Measurements from ENCODE around the gene C16orf95. TPM values are rescaled to one million over a fixed set of nuclear protein-coding genes. Genes with fewer than 3 reads are reported as not detected.

C16orf95 gene
- total RNA-seq, 3 donors from 2014 or later, result 2.0 to 3.8 TPM; not detected in 1

DNA sequence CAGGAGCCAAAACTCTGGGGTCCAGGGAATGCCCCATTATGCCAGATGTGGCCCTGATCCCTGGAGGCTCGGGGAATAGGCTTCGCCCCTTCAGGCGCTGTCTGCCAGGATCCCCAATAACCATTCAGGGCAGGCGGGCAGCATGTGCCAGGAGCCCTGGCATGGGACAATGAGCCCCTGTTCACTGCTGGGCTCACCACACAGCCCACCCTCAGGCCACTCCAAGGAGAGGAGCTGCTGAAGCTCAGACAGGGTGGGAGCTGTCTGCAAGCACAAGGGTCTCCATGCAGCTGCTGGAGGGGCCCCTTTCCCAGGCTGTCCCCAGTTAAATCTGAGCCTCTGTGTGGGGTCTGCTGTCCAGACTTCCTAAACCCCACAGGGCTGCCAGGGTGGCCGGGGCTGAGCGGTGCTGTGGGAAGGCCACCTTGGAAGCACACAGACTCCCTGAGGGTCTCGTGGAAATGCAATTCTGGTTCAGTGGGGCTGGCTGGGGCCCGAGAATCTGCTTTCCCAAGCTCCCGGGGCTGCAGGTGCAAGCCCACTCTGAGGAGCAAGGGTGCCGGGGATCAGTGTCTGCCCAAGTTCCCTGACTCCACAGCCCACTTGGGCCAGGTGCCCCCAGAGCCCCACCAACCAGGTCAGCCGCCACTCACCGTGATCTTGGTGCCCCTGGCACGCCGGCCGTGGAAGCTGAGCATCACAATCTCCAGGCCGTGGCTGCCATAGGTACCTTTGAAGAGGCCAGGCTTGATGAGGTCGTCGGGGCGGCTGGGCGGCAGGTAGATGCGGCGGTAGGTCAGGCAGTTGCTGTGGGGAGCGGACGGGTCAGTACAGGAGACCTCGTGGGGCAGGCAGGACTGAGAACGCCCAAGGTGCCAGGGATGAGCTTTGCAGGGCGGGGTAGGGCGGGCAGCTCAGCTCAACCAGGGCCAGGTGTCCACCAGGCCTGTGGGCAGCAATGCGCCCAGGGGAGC is 17.7 kb upstream of the C16orf95 start:
- Histone ChIP-seq H3K4me3 (no peak overlapping the region), H3K27ac (no peak overlapping the region), H3K9me3 (no peaks in the 10 kb centered on the region), H3K36me3 (peaks cover 12% of the 10 kb centered on the region), H3K27me3 (no peaks in the 10 kb centered on the region), H3K4me1 (no peaks in the 10 kb centered on the region)
- intact Hi-C loops (cut with DNase I; ENCODE audit: low total_unique reads), result no loop called here
- no peak for DNase-seq (ENCODE audit: low spot score in 2 of 2)
- TF ChIP-seq POLR2AphosphoS5 (IDR thresholded peaks at IDR 0.05), result no peak
- TF ChIP-seq POLR2A (IDR thresholded peaks at IDR 0.05), result no peak
- TF ChIP-seq, protein P1, sequence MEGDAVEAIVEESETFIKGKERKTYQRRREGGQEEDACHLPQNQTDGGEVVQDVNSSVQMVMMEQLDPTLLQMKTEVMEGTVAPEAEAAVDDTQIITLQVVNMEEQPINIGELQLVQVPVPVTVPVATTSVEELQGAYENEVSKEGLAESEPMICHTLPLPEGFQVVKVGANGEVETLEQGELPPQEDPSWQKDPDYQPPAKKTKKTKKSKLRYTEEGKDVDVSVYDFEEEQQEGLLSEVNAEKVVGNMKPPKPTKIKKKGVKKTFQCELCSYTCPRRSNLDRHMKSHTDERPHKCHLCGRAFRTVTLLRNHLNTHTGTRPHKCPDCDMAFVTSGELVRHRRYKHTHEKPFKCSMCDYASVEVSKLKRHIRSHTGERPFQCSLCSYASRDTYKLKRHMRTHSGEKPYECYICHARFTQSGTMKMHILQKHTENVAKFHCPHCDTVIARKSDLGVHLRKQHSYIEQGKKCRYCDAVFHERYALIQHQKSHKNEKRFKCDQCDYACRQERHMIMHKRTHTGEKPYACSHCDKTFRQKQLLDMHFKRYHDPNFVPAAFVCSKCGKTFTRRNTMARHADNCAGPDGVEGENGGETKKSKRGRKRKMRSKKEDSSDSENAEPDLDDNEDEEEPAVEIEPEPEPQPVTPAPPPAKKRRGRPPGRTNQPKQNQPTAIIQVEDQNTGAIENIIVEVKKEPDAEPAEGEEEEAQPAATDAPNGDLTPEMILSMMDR (IDR thresholded peaks at IDR 0.05), result no peak

DNA sequence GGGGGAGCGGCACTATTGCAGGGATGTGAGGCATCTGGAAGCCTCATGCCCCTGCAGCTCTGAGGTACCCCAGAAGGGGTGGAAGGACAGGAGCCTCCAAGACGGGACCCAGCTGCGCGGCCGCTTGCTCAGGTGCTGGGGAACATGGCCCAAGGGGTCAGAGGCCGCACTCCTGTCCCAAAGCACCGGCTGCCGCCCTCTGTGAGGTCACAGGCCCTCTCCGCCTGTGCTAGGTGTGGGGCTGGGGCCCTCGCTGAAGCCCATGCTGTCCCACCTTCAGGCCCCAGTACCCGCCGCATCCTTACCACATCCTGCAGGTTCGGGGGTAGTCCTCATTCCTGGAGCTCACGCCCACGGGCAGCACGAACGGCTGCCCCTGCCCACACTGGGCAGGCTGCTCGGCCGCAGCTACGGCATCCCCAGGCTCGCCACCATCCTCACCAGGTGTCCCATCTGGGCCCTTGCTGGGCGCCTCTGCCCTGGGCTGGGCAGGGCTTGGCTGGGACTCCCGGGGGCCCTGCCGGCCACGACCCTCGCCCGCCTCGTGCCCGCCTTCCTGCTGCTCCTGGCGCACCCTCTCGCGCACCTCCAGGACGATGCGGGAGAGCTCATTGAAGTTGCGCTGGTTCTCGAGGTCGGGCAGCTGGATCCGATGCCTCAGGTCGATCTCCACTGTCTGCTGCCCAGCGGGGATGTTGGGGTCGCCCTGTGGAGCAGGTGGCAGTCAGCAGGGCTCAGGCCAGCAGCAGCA is 16.6 kb upstream of the C16orf95 start:
- Histone ChIP-seq H3K27me3 (no peaks in the 10 kb centered on the region), H3K4me3 (no peak overlapping the region), H3K4me1 (no peaks in the 10 kb centered on the region), H3K36me3 (peaks cover 12% of the 10 kb centered on the region), H3K27ac (peak overlapping the region in 1 of 2 donors; percentile 20), H3K9me3 (no peaks in the 10 kb centered on the region)
- intact Hi-C loops (cut with DNase I; ENCODE audit: low total_unique reads), result no loop called here
- no peak for TF ChIP-seq POLR2A (IDR thresholded peaks at IDR 0.05)
- no peak for TF ChIP-seq POLR2AphosphoS5 (IDR thresholded peaks at IDR 0.05)
- TF ChIP-seq, protein P1 (IDR thresholded peaks at IDR 0.05), result no peak
- DNase-seq (ENCODE audit: low spot score in 2 of 2), result no peak

DNA sequence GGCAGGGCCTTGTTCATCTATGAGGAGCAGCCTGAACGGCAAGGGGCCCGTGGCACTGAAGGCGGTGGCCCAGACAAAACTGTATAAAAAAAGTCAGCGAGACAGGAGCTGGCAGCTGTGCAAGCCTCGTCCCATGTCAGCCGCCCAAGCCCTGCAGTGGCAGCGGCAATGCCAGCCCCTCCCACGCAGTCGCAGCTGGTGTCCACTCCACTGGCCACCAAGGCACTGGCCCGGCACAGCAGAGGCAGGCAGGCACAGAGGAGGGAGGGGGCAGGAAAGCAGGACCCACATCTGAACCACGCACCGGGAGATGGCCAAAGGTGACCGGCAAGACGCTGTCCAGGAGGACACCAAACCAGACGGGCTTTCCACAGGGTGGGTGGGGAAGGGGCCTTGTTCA is 15.9 kb upstream of the C16orf95 start:
- Histone ChIP-seq H3K9me3 (no peaks in the 10 kb centered on the region), H3K27me3 (no peaks in the 10 kb centered on the region), H3K27ac (peak overlapping the region in 1 of 2 donors; percentile 20), H3K4me1 (no peaks in the 10 kb centered on the region), H3K36me3 (peaks cover 12% of the 10 kb centered on the region), H3K4me3 (no peak overlapping the region)
- intact Hi-C loops (cut with DNase I; ENCODE audit: low total_unique reads), result no loop called here
- TF ChIP-seq POLR2A (IDR thresholded peaks at IDR 0.05) (no peak), POLR2AphosphoS5 (IDR thresholded peaks at IDR 0.05) (no peak)
- TF ChIP-seq, protein P1 (IDR thresholded peaks at IDR 0.05), result no peak
- no peak for DNase-seq (ENCODE audit: low spot score in 2 of 2)

GRCh38 chr16:87332150-87332549 is 15.0 kb upstream of the C16orf95 start:
- TF ChIP-seq POLR2A (IDR thresholded peaks at IDR 0.05) (no peak), POLR2AphosphoS5 (IDR thresholded peaks at IDR 0.05) (no peak)
- TF ChIP-seq, protein P1 (IDR thresholded peaks at IDR 0.05), result no peak
- Histone ChIP-seq H3K27me3 (no peaks in the 10 kb centered on the region), H3K27ac (peak overlapping the region in 1 of 2 donors; percentile 20), H3K4me1 (no peaks in the 10 kb centered on the region), H3K36me3 (peaks cover 12% of the 10 kb centered on the region), H3K9me3 (no peaks in the 10 kb centered on the region), H3K4me3 (no peak overlapping the region)
- no peak for DNase-seq (ENCODE audit: low spot score in 2 of 2)
- intact Hi-C loops (cut with DNase I; ENCODE audit: low total_unique reads), result no loop called here
